SU-DHL-6 (cell line): Measurements from ENCODE around the gene WNT11.

Source experiments
- H2AFZ ChIP-seq: fragments of 200-600 bp; sonication (generic); 2 replicates; pipeline ENCODE4 v1.6.1; 2014; ENCODE audit warnings: low read depth, mild to moderate bottlenecking, moderate library complexity, mixed read lengths, antibody characterized with exemption, low read length; ENCODE audit not compliant: severe bottlenecking
- H3F3A ChIP-seq: fragments of 200-600 bp; shearing (Covaris generic); 2 replicates; pipeline ENCODE4 v1.6.0; 2016; ENCODE audit warnings: antibody characterized with exemption, mild to moderate bottlenecking; ENCODE audit not compliant: insufficient read depth
- H3K27ac ChIP-seq: fragments of 200-600 bp; sonication (generic); 2 replicates; pipeline ENCODE4 v1.5.1; 2016; ENCODE audit warnings: low read depth, mild to moderate bottlenecking, low read length, moderate library complexity, mixed read lengths
- H3K27me3 ChIP-seq: fragments of 200-600 bp; sonication (generic), shearing (Covaris generic); 2 replicates; pipeline ENCODE4 v1.6.0; 2014; ENCODE audit warnings: mild to moderate bottlenecking, low read length
- H3K36me3 ChIP-seq: fragments of 200-600 bp; sonication (generic); 2 replicates; pipeline ENCODE4 v1.6.1; 2014; ENCODE audit warnings: mild to moderate bottlenecking, low read length, mixed read lengths
- H3K4me2 ChIP-seq: fragments of 300-600, 200-600 bp; shearing (Covaris generic), sonication (generic); 2 replicates; pipeline ENCODE4 v1.6.0; 2014; ENCODE audit warnings: low read length, low read depth, mild to moderate bottlenecking; ENCODE audit not compliant: poor library complexity, severe bottlenecking
- H3K4me3 ChIP-seq: fragments of 200-600 bp; sonication (generic); 2 replicates; pipeline ENCODE4 v1.5.1; 2014; ENCODE audit warnings: antibody characterized with exemption, low read length, mild to moderate bottlenecking, mixed read lengths; ENCODE audit not compliant: insufficient read depth, poor library complexity, severe bottlenecking
- H3K79me2 ChIP-seq: fragments of 200-600 bp; sonication (generic); 2 replicates; pipeline ENCODE4 v1.6.1; 2014; ENCODE audit warnings: mild to moderate bottlenecking, low read length, moderate library complexity; ENCODE audit not compliant: insufficient read depth
- H3K9ac ChIP-seq: fragments of 200-600 bp; sonication (generic); 2 replicates; pipeline ENCODE4 v1.7.0; 2014; ENCODE audit warnings: mild to moderate bottlenecking, low read length
- H3K9me2 ChIP-seq: fragments of 200-600 bp; sonication (generic); replicated peaks from 2 replicates; pipeline ENCODE4 v1.6.1; 2014; ENCODE audit warnings: low read length; ENCODE audit not compliant: insufficient read depth
- H3K9me3 ChIP-seq: fragments of 200-600 bp; sonication (generic); 2 replicates; pipeline ENCODE4 v1.6.1; 2014; ENCODE audit warnings: low read length, mixed read lengths; ENCODE audit not compliant: insufficient read depth
- H4K20me1 ChIP-seq: fragments of 200-600 bp; sonication (generic); 2 replicates; pipeline ENCODE4 v1.6.1; 2014; ENCODE audit warnings: low read depth, mild to moderate bottlenecking, antibody characterized with exemption, low read length, moderate library complexity, mixed read lengths
- EZH2phosphoT487 ChIP-seq: fragments of 200-600 bp; sonication (generic), shearing (Covaris generic); conservative IDR thresholded peaks from 2 replicates; pipeline ENCODE4 v1.6.1; 2018; ENCODE audit warnings: mild to moderate bottlenecking, antibody characterized with exemption, low read length, moderate library complexity, mixed read lengths
- TF ChIP-seq, protein P1 (sequence below): fragments of 200-600 bp; sonication (generic); IDR thresholded peaks from one replicate; pipeline ENCODE4 v1.5.1; 2017; ENCODE audit warnings: antibody characterized with exemption, mild to moderate bottlenecking, low read length, moderate library complexity; ENCODE audit not compliant: insufficient read depth, poor library complexity, severe bottlenecking

Gene WNT11

DNA sequence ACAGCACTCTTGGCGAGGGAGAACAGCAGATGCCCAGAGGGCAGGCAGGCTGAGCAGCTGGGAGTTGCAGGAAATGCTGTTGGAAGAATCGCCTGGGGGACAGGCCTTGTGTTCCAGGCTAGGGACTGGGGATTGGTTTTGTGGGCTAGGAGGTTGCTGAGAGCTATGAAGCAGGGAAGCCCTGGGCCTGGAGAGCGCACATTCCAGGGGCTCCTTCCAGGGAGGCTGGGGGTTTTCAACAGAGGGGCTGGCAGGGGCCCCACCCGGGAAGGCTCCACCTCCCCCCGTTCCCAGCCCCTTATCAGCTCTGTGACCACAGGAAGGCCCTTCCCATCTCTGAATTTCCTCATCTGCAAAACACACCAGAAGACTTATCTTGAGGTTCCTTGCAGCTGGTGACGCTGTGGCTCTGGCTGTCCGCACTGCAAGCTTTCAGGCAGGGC, 21.7 kb downstream of the WNT11 start:
- TF ChIP-seq, protein P1, sequence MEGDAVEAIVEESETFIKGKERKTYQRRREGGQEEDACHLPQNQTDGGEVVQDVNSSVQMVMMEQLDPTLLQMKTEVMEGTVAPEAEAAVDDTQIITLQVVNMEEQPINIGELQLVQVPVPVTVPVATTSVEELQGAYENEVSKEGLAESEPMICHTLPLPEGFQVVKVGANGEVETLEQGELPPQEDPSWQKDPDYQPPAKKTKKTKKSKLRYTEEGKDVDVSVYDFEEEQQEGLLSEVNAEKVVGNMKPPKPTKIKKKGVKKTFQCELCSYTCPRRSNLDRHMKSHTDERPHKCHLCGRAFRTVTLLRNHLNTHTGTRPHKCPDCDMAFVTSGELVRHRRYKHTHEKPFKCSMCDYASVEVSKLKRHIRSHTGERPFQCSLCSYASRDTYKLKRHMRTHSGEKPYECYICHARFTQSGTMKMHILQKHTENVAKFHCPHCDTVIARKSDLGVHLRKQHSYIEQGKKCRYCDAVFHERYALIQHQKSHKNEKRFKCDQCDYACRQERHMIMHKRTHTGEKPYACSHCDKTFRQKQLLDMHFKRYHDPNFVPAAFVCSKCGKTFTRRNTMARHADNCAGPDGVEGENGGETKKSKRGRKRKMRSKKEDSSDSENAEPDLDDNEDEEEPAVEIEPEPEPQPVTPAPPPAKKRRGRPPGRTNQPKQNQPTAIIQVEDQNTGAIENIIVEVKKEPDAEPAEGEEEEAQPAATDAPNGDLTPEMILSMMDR: no peak
- no peak for TF ChIP-seq EZH2phosphoT487
- Histone ChIP-seq H3K79me2 (no peaks in the 10 kb centered on the region), H2AFZ (no peak overlapping the region), H3F3A (no peaks in the 10 kb centered on the region), H3K4me3 (no peak overlapping the region), H3K9me2 (no peaks in the 10 kb centered on the region), H3K36me3 (no peaks in the 10 kb centered on the region), H4K20me1 (no peaks in the 10 kb centered on the region), H3K4me2 (no peak overlapping the region), H3K9ac (no peak overlapping the region), H3K27ac (no peak overlapping the region), H3K27me3 (no peaks in the 10 kb centered on the region), H3K9me3 (no peaks in the 10 kb centered on the region)

DNA sequence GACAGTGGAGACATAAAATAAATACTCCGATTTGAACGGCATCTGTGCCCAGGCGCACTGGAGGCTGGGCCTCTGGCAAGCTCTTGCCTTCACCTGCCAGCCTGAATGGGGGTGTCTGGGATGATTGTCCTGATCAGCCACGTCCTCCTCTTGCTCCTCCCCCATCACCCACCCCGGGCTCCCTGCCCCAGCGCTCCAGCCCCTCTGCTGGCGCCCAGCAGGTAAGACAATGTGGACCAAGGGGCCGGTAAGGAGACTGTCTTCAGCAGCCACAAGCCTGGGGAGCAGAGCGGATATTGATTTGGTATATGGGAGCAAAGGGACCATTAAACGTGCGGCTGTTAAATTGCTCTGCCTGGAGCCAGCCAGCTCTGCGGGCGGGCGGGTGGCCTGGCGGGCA, 24.9 kb downstream of the WNT11 start:
- H3K9me2 ChIP-seq: no peaks in the 10 kb centered on the region
- H3K27me3 ChIP-seq: no peaks in the 10 kb centered on the region
- H3K27ac ChIP-seq: no peak overlapping the region
- no peak overlapping the region for H3K4me2 ChIP-seq
- no peaks in the 10 kb centered on the region for H3K36me3 ChIP-seq
- TF ChIP-seq, protein P1: no peak
- no peak for TF ChIP-seq EZH2phosphoT487
- no peaks in the 10 kb centered on the region for H3K79me2 ChIP-seq
- H3K9me3 ChIP-seq: no peaks in the 10 kb centered on the region
- H3F3A ChIP-seq: no peaks in the 10 kb centered on the region
- no peak overlapping the region for H3K9ac ChIP-seq
- no peaks in the 10 kb centered on the region for H4K20me1 ChIP-seq
- H3K4me3 ChIP-seq: no peak overlapping the region
- no peak overlapping the region for H2AFZ ChIP-seq

DNA sequence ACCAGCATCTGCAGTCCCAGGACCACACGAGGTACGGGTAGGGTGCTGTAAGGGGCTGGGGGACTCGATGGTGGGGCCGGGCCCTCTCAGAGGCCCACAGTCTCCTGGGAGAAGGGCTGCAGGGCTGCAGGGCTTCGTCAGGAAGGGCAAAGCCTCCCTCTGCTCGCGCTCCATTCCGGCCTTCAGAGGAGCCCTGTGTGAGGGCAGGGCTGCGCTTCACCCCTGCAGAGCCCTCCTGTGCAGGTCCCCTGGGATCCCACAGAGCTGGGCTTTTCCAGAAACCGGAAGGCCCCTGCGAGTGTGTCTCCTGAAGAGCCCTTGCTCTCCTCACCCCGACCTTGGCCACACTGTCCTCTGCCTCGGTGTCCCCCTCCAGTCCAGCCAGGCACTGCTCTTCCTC, 27.2 kb downstream of the WNT11 start:
- no peak overlapping the region for H3K27ac ChIP-seq
- no peaks in the 10 kb centered on the region for H4K20me1 ChIP-seq
- H3K4me3 ChIP-seq: no peak overlapping the region
- no peak overlapping the region for H2AFZ ChIP-seq
- H3F3A ChIP-seq: no peaks in the 10 kb centered on the region
- H3K36me3 ChIP-seq: no peaks in the 10 kb centered on the region
- H3K9me3 ChIP-seq: no peaks in the 10 kb centered on the region
- no peaks in the 10 kb centered on the region for H3K27me3 ChIP-seq
- TF ChIP-seq, protein P1: no peak
- no peak for TF ChIP-seq EZH2phosphoT487
- H3K9ac ChIP-seq: no peak overlapping the region
- H3K9me2 ChIP-seq: no peaks in the 10 kb centered on the region
- no peaks in the 10 kb centered on the region for H3K79me2 ChIP-seq
- no peak overlapping the region for H3K4me2 ChIP-seq
